Measurements from ENCODE around the gene CCM2. TPM values are rescaled to one million over a fixed set of nuclear protein-coding genes. Genes with fewer than 3 reads are reported as not detected.

Gene CCM2
- total and polyA plus RNA-seq, 2 experiments from 2014 or later, result 24.9 to 40.1 TPM

DNA sequence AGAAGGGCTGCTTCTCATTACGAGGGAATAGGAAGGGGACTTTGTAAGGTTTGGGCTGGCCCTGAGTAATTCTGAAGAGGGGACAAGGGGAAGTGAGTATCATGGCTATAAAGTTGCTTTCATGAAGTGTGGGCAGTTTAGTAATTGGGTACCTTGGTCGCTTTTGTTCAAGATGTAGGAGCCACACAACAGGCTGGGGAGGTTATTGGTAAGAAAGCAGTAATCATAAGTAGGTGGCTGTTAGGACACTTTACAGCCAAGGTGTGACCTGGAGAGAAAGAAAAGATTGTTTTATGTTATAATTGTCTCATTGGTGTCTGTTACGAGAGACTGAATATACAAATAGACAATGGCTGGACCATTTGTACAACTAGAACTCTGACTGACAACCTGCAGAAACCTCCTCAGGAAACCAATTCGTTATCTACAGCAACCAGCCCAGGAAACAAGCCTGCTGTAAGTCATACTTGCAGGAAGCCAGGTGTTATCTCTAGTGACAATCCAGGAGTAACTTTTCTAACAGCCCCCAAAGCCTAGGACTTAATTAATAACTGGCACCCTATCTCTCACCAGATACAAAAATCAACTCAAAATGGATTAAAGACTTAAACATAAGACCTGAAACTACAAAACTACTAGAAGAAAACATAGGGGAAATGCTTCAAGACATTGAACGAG is 5.0 kb upstream of the CCM2 start (continued):
- TF ChIP-seq, protein P1, sequence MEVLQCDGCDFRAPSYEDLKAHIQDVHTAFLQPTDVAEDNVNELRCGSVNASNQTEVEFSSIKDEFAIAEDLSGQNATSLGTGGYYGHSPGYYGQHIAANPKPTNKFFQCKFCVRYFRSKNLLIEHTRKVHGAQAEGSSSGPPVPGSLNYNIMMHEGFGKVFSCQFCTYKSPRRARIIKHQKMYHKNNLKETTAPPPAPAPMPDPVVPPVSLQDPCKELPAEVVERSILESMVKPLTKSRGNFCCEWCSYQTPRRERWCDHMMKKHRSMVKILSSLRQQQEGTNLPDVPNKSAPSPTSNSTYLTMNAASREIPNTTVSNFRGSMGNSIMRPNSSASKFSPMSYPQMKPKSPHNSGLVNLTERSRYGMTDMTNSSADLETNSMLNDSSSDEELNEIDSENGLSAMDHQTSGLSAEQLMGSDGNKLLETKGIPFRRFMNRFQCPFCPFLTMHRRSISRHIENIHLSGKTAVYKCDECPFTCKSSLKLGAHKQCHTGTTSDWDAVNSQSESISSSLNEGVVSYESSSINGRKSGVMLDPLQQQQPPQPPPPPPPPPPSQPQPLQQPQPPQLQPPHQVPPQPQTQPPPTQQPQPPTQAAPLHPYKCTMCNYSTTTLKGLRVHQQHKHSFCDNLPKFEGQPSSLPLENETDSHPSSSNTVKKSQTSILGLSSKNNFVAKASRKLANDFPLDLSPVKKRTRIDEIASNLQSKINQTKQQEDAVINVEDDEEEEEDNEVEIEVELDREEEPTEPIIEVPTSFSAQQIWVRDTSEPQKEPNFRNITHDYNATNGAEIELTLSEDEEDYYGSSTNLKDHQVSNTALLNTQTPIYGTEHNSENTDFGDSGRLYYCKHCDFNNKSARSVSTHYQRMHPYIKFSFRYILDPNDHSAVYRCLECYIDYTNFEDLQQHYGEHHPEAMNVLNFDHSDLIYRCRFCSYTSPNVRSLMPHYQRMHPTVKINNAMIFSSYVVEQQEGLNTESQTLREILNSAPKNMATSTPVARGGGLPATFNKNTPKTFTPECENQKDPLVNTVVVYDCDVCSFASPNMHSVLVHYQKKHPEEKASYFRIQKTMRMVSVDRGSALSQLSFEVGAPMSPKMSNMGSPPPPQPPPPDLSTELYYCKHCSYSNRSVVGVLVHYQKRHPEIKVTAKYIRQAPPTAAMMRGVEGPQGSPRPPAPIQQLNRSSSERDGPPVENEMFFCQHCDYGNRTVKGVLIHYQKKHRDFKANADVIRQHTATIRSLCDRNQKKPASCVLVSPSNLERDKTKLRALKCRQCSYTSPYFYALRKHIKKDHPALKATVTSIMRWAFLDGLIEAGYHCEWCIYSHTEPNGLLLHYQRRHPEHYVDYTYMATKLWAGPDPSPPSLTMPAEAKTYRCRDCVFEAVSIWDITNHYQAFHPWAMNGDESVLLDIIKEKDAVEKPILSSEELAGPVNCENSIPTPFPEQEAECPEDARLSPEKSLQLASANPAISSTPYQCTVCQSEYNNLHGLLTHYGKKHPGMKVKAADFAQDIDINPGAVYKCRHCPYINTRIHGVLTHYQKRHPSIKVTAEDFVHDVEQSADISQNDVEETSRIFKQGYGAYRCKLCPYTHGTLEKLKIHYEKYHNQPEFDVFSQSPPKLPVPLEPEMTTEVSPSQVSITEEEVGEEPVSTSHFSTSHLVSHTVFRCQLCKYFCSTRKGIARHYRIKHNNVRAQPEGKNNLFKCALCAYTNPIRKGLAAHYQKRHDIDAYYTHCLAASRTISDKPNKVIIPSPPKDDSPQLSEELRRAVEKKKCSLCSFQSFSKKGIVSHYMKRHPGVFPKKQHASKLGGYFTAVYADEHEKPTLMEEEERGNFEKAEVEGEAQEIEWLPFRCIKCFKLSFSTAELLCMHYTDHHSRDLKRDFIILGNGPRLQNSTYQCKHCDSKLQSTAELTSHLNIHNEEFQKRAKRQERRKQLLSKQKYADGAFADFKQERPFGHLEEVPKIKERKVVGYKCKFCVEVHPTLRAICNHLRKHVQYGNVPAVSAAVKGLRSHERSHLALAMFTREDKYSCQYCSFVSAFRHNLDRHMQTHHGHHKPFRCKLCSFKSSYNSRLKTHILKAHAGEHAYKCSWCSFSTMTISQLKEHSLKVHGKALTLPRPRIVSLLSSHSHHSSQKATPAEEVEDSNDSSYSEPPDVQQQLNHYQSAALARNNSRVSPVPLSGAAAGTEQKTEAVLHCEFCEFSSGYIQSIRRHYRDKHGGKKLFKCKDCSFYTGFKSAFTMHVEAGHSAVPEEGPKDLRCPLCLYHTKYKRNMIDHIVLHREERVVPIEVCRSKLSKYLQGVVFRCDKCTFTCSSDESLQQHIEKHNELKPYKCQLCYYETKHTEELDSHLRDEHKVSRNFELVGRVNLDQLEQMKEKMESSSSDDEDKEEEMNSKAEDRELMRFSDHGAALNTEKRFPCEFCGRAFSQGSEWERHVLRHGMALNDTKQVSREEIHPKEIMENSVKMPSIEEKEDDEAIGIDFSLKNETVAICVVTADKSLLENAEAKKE (CRISPR knock-in tag; IDR thresholded peaks at IDR 0.05), result no peak

DNA sequence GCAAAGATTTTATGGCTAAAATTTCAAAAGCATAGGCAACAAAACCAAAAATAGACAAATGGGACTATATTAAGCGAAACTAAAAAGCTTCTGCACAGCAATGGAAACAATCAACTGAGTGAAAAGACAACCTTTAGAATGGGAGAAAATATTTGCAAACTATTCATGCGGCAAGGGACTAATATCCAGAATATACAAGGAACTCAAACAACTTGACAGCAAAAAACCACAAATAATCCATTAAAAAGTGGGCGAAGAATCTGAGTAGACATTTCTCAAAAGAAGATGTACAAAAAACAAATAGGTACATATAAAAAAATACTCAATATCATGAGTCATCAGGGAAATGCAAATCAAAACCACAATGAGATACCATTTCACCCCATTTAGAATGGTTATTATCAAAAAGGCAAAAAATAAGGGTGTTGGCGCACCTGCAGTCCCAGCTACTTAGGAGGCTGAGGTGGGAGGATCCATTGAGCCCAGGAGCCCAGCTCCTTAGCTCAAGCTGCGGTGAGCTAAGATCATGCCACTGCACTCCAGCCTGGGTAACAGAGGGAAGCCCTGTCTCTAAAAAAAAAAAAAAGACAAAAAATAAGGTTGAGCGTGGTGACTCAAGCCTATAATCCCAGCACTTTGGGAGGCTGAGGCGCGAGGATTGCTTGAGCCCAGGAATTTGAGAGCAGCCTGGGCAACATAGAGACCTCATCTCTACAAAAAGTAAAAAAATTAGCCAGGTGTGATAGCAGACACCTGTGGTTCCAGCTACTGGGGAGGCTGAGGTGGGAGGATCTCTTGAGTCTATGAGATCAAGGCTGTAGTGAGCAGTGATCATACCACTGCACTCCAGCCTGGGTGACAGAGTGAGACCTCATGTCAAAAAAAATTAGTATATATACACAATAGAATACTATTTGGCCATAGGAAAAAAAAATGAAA is 4.2 kb upstream of the CCM2 start:
- Histone ChIP-seq H3K9me2 (ENCODE audit: insufficient read depth) (no peaks in the 10 kb centered on the region), H2AFZ (no peak overlapping the region), H3K4me2 (no peak overlapping the region), H3K4me3 (no peak overlapping the region), H3K27ac (ENCODE audit: low read depth) (no peak overlapping the region), H3F3A (replicated peaks; ENCODE audit: low read depth) (no peaks in the 10 kb centered on the region), H3K79me2 (replicated peaks; ENCODE audit: insufficient read depth) (peaks cover 4% of the 10 kb centered on the region), H3K4me1 (ENCODE audit: insufficient read depth) (peaks cover 3% of the 10 kb centered on the region; the same call in 1 of the 2 replicates), H4K20me1 (replicated peaks; ENCODE audit: insufficient read depth) (no peaks in the 10 kb centered on the region), H3K36me3 (ENCODE audit: insufficient read depth) (no peaks in the 10 kb centered on the region), H3K27me3 (ENCODE audit: insufficient read depth) (no peaks in the 10 kb centered on the region)
- H3K27ac Mint-ChIP-seq, result no peak overlapping the region
- no peaks in the 10 kb centered on the region for H3K9me3 Mint-ChIP-seq
- DNase-seq (ENCODE audit: low spot score) (no peak), ATAC-seq (no peak)
- H3K36me3 Mint-ChIP-seq (ENCODE audit: low read depth), result peaks cover 11% of the 10 kb centered on the region; the same call in 1 of the 3 replicates
- no peak for TF ChIP-seq ZNF331 (CRISPR knock-in tag; IDR thresholded peaks at IDR 0.05; ENCODE audit: low read depth)
- TF ChIP-seq STAT1 (IDR thresholded peaks at IDR 0.05; ENCODE audit: unreplicated experiment), result no peak
- no peak for TF ChIP-seq JUNB (IDR thresholded peaks at IDR 0.05; ENCODE audit: unreplicated experiment)
- H3K4me1 Mint-ChIP-seq, result peaks cover 7% of the 10 kb centered on the region; the same call in 1 of the 3 replicates
- no peak overlapping the region for H3K4me3 Mint-ChIP-seq
- H3K27me3 Mint-ChIP-seq (ENCODE audit: insufficient read depth, low read depth, poor library complexity), result peaks cover 11% of the 10 kb centered on the region

Data from GM23338 (cell line).